Stimulated activated naive B cell treated with anti-CD40 and anti-IgM and Interleukin-4, amounts not matched to agents 10 μg/mL and 1 μg/mL and 100 μg/mL, for 72 hours (primary cell): ENCODE measurements around the gene MYLK.

ENCODE experiments used
- ATAC-seq, 2 donors: fragments of 150-1000 bp; cut with Tn5 transposase; replicated peaks; 2 replicates each; pipeline ENCODE4 v1.10.0; 2021; ENCODE audit warnings: moderate library complexity in 1 of 2
- DNase-seq: peaks from one replicate; pipeline ENCODE4 v3.0.0; 2021
- H3K27ac Mint-ChIP-seq: one replicate; pipeline ENCODE4 v1.8.0; 2022; ENCODE audit warnings: mild to moderate bottlenecking, mixed read lengths
- H3K27me3 Mint-ChIP-seq, 2 donors: one replicate each; pipeline ENCODE4 v1.8.0; 2022; ENCODE audit warnings: mixed read lengths in 2 of 2
- H3K36me3 Mint-ChIP-seq, 2 donors: one replicate each; pipeline ENCODE4 v1.8.0; 2022; ENCODE audit warnings: mixed read lengths in 2 of 2, mild to moderate bottlenecking in 1 of 2
- H3K4me1 Mint-ChIP-seq, 2 donors: one replicate each; pipeline ENCODE4 v1.8.0; 2022; ENCODE audit warnings: mixed read lengths in 2 of 2, mild to moderate bottlenecking in 1 of 2
- H3K4me3 Mint-ChIP-seq, 2 donors: one replicate each; pipeline ENCODE4 v1.8.0; 2022; ENCODE audit warnings: mild to moderate bottlenecking in 2 of 2, mixed read lengths in 2 of 2, moderate library complexity in 1 of 2
- H3K9me3 Mint-ChIP-seq, 2 donors: one replicate each; pipeline ENCODE4 v1.8.0; 2022; ENCODE audit warnings: mixed read lengths in 2 of 2, mild to moderate bottlenecking in 1 of 2

MYLK gene

DNA sequence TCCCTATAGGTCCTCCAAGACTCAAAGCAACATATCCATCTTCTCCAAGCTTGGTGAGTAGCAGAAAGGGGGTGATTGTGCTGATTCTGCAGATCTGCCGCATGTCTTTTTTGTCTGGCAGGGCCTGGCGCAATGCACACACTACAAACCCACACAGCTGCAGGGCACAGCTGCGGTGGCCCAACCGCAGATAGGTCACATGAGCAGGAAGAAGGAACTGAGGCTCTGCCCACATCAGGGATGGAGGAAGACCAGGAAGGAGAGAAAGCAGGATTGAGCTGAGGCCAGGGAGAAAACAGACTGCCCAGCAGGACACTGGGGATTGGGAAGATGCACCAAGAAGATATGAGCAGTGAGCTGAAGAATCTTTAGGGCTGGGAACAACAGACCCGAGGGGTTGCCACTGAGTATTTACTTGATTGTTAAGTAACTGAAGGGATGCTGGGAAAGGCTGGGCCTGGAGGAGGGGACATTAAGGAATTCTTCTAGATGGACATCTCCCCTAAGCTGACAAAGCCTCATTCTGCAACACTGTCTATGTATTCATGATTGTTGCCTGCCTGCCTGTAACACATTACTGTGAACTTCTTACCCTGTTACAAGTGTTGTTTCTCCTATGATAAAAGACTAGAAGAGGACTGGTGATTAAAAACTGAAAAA is 126.7 kb downstream of the MYLK start:
- peak overlapping the region; percentile 10 to 46 for H3K4me3 Mint-ChIP-seq
- H3K27me3 Mint-ChIP-seq = peaks cover 4 to 7% of the 10 kb centered on the region in 2 donors
- no peaks in the 10 kb centered on the region for H3K9me3 Mint-ChIP-seq
- H3K27ac Mint-ChIP-seq = no peak overlapping the region
- ATAC-seq (peak; percentile 58 to 61), DNase-seq (no peak)
- H3K4me1 Mint-ChIP-seq = peaks cover 17 to 26% of the 10 kb centered on the region in 2 donors
- H3K36me3 Mint-ChIP-seq = no peaks in the 10 kb centered on the region

DNA sequence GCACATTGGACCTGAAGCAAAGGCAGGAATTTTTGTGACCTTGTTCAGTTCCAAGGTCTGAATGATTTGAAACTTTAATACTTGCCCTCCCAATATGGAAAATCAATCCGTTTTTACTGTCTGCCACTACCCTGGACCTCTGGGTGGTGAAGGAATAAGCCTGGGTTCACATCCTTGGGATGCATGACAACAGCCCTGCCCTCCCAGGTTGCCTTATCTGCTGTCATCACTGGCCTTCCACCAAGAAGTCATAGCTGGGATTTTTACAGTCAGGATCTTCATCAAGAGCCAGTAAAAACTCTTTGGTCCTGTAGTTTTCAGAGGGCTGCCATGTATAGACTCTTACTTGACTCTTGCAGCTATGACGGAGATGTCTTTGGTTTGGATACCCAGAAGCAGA is 128.6 kb downstream of the MYLK start:
- ATAC-seq = no peak

DNA sequence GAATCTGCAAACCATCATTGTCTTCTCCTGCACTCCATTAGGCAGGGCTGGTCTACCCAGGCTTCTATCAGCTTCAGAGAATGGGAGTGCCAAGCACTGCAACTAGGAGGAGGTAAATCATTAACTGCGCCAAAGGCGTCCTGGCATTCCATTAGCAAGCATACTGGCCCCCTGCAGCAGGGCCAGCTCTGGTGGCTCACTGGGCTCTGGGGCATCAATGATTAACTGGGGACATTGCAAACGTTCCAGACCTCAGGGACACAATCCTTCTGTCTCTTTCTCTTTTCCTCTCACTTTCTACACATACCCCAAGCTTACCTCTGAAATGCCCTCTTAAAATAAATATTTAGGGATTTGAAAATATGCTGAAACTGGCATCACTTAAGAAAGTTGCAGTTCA is 129.0 kb downstream of the MYLK start:
- H3K27ac Mint-ChIP-seq = no peak overlapping the region
- no peak for ATAC-seq
- H3K27me3 Mint-ChIP-seq = peaks cover 4 to 7% of the 10 kb centered on the region in 2 donors
- no peak for DNase-seq
- peaks cover 17 to 26% of the 10 kb centered on the region in 2 donors for H3K4me1 Mint-ChIP-seq
- H3K36me3 Mint-ChIP-seq = no peaks in the 10 kb centered on the region
- no peaks in the 10 kb centered on the region for H3K9me3 Mint-ChIP-seq
- no peak overlapping the region for H3K4me3 Mint-ChIP-seq

More for the DNA sequence above, 128.6 kb downstream of the MYLK start:
- no peaks in the 10 kb centered on the region for H3K9me3 Mint-ChIP-seq
- no peaks in the 10 kb centered on the region for H3K36me3 Mint-ChIP-seq
- H3K27ac Mint-ChIP-seq = no peak overlapping the region
- H3K4me3 Mint-ChIP-seq = no peak overlapping the region
- H3K4me1 Mint-ChIP-seq = peaks cover 17 to 26% of the 10 kb centered on the region in 2 donors
- DNase-seq = no peak
- H3K27me3 Mint-ChIP-seq = peaks cover 4 to 7% of the 10 kb centered on the region in 2 donors

DNA sequence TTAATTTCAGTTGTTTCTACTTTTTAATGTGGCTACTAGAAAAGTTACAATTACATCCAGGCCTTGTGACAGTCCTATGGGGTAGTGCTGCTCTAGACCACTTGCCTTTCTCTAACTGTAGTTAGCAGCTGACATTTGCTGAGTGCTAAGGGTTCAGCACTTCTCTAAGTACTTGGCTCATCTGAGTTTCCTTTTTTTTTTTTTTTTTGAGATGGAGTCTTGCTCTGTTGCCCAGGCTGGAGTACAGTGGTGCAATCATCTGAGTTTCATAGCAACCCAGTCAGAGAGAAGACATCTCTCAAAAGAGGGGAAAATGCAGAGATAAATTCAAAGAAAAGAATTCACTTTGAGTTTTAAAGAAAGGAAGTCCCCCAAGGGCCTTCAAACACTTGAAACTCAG is 130.8 kb downstream of the MYLK start:
- Mint-ChIP-seq H3K4me3 (no peak overlapping the region), H3K36me3 (no peaks in the 10 kb centered on the region), H3K4me1 (peaks cover 13 to 20% of the 10 kb centered on the region in 2 donors), H3K27me3 (peaks cover 0 to 4% of the 10 kb centered on the region in 2 donors), H3K27ac (no peak overlapping the region), H3K9me3 (no peaks in the 10 kb centered on the region)
- DNase-seq (no peak), ATAC-seq (no peak)

DNA sequence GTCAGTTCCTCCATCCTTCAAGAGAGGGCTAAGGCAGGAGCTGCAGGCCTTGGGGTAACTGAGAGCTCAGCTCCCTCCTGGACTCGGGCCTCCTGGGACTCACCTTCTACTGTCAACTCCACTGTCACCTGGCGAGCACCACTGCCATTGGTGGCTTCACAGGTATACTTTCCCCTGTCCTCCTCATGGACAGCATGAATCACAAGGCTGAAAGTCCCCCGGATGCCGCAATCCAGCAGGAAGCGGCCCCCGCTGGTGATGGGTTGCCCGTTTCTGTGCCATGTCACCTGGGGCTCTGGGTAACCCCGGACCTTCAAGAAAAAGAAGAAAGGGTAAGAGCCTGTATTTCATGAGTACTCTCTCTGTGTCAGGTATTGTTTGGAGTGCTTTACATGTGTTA is 131.9 kb downstream of the MYLK start:
- Mint-ChIP-seq H3K4me3 (no peak overlapping the region), H3K27ac (no peak overlapping the region), H3K27me3 (peaks cover 0 to 1% of the 10 kb centered on the region in 2 donors), H3K4me1 (peaks cover 3 to 9% of the 10 kb centered on the region in 2 donors), H3K9me3 (no peaks in the 10 kb centered on the region), H3K36me3 (no peaks in the 10 kb centered on the region)
- no peak for DNase-seq
- no peak for ATAC-seq

GRCh38 chr3:123751433-123751832 is 132.7 kb downstream of the MYLK start:
- ATAC-seq = no peak
- H3K27me3 Mint-ChIP-seq = no peaks in the 10 kb centered on the region
- H3K4me1 Mint-ChIP-seq = peaks cover under 1 to 1% of the 10 kb centered on the region in 2 donors
- H3K36me3 Mint-ChIP-seq = no peaks in the 10 kb centered on the region
- no peak overlapping the region for H3K4me3 Mint-ChIP-seq
- DNase-seq = no peak
- H3K9me3 Mint-ChIP-seq = no peaks in the 10 kb centered on the region
- no peak overlapping the region for H3K27ac Mint-ChIP-seq

DNA sequence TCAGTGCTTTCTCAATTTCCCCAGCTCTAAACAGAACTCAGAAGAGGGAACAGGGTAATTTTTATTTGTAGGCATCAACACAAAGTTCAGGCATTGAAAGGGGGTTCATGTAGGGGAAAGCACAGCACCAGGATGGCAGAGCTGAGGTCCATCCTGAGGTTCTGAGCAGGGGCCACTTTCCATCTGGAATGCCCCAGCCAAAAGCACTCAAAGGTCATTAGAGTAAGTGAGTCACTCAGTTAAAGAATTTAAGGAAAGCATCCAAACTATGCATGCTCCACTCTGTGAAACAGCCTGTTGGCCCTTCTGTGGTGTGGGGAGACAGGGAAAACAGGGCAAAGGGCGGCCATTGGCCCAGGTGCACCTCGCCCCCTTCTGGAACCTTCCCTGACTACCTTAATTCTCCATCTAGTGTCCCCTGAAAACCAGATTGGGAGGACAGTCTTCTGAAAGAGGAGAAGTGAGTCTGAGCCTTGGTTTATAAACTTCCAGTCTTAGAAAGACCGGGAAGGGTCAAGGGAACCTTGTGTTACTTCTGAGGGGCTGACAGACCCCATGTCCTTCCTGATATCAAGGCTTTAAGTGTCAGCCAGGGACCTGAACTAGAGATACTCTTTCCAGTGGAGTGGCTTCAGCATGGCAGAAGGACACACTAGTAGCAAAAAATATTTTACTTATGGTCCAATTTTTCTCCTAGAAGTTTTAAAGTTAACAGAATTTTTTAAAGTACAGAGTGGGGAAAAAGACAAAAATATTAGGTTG is 133.3 kb downstream of the MYLK start:
- H3K4me3 Mint-ChIP-seq = no peak overlapping the region
- DNase-seq (no peak), ATAC-seq (no peak)
- H3K4me1 Mint-ChIP-seq = no peaks in the 10 kb centered on the region
- no peak overlapping the region for H3K27ac Mint-ChIP-seq
- H3K36me3 Mint-ChIP-seq = no peaks in the 10 kb centered on the region
- H3K27me3 Mint-ChIP-seq = no peaks in the 10 kb centered on the region
- H3K9me3 Mint-ChIP-seq = no peaks in the 10 kb centered on the region

DNA sequence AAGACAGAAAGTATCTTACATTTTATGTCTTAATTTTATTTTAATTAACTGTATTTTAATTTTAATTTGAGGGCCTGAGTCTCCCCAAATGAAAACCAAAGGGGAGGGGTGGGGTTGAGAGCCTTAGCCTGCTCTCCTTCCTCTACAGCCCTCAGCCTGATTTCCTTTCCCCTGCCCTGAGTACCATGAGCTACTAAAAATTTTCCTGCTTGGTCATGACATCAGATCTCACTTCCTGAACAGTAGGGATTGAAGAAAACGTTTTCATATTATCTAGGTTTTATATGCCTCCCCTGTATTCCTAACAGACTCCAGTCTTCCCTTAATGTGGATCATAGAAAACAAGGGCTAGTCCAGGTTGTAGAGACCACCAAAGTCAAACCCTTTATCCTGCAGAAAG is 133.9 kb downstream of the MYLK start:
- Mint-ChIP-seq H3K9me3 (no peaks in the 10 kb centered on the region), H3K27ac (no peak overlapping the region), H3K4me1 (no peaks in the 10 kb centered on the region), H3K4me3 (no peak overlapping the region), H3K36me3 (no peaks in the 10 kb centered on the region), H3K27me3 (no peaks in the 10 kb centered on the region)
- ATAC-seq (no peak), DNase-seq (no peak)

DNA sequence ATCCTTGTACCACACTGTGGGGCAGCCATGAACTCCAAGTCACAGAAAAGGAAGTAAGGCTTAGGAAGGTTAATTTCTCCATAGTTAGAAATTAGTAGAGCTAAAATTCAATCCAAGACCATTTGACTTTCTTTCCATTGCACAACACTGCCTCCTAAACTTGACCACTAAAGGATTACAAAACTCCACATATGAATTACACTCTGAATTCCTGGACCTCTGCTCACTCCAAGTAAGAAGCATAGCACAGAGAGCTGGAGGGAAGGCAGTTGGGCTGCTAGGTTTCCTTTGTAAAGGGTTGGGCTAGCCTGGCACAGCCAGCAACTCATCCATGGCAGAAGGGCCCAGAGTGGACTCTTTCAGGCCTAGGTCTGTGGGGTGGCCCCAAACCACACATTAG is 134.4 kb downstream of the MYLK start:
- Mint-ChIP-seq H3K27ac (no peak overlapping the region), H3K4me3 (no peak overlapping the region), H3K4me1 (no peaks in the 10 kb centered on the region), H3K36me3 (no peaks in the 10 kb centered on the region), H3K27me3 (no peaks in the 10 kb centered on the region), H3K9me3 (no peaks in the 10 kb centered on the region)
- DNase-seq (no peak), ATAC-seq (no peak)

DNA sequence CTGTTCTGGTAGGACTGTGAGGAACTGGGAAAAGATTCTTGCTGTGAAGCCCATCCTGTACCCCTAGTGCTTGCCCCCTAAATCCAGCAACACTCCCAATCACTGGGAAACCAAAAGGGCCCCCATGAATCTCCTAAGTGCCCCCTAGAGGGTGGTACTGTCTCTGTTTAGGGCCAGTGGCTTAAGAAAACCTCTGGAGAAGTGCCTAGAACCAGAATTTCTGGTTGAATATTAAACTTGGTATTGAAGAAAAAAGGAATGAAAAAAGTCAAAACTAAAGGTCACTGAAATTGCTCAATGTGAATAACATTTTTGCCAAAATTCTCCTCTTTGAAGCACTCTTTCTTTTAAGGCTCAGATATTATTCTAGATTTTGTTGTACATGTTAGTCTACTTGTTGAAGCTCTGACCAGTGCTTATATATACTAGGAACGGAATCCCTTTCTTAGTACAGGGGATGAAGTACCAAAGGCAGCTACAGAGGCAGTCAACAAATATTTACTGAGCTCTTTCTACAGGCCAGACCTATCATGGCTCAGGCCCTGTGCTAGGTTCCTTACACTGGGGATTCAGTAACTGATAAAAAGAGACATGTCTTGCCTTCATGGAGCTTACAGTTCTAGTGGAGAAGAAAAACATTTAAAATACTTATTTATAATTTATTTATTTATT is 138.8 kb downstream of the MYLK start:
- Mint-ChIP-seq H3K27ac (no peak overlapping the region), H3K4me3 (no peak overlapping the region), H3K9me3 (no peaks in the 10 kb centered on the region), H3K4me1 (no peaks in the 10 kb centered on the region), H3K27me3 (no peaks in the 10 kb centered on the region), H3K36me3 (no peaks in the 10 kb centered on the region)
- DNase-seq = no peak
- ATAC-seq = no peak

- H3K27ac Mint-ChIP-seq = no peak overlapping the region
- no peak for DNase-seq
- no peak for ATAC-seq
- H3K4me3 Mint-ChIP-seq = no peak overlapping the region
- no peaks in the 10 kb centered on the region for H3K27me3 Mint-ChIP-seq
- no peaks in the 10 kb centered on the region for H3K36me3 Mint-ChIP-seq
- no peaks in the 10 kb centered on the region for H3K4me1 Mint-ChIP-seq
- H3K9me3 Mint-ChIP-seq = no peaks in the 10 kb centered on the region
Measured at GRCh38 chr3:123744064-123744463, 140.1 kb downstream of the MYLK start.

GRCh38 chr3:123743121-123743520 is 141.0 kb downstream of the MYLK start:
- DNase-seq (no peak), ATAC-seq (no peak)
- H3K27ac Mint-ChIP-seq = no peak overlapping the region
- no peaks in the 10 kb centered on the region for H3K9me3 Mint-ChIP-seq
- H3K36me3 Mint-ChIP-seq = no peaks in the 10 kb centered on the region
- no peak overlapping the region for H3K4me3 Mint-ChIP-seq
- no peaks in the 10 kb centered on the region for H3K4me1 Mint-ChIP-seq
- H3K27me3 Mint-ChIP-seq = no peaks in the 10 kb centered on the region

- DNase-seq (no peak), ATAC-seq (no peak)
- H3K4me3 Mint-ChIP-seq = no peak overlapping the region
- H3K9me3 Mint-ChIP-seq = no peaks in the 10 kb centered on the region
- H3K27me3 Mint-ChIP-seq = no peaks in the 10 kb centered on the region
- H3K4me1 Mint-ChIP-seq = no peaks in the 10 kb centered on the region
- no peaks in the 10 kb centered on the region for H3K36me3 Mint-ChIP-seq
- H3K27ac Mint-ChIP-seq = no peak overlapping the region
Measured at GRCh38 chr3:123741041-123741511, 143.1 kb downstream of the MYLK start.

GRCh38 chr3:123740391-123740822 is 143.7 kb downstream of the MYLK start:
- no peaks in the 10 kb centered on the region for H3K27me3 Mint-ChIP-seq
- no peaks in the 10 kb centered on the region for H3K9me3 Mint-ChIP-seq
- no peak overlapping the region for H3K27ac Mint-ChIP-seq
- H3K4me3 Mint-ChIP-seq = no peak overlapping the region
- DNase-seq = no peak
- no peaks in the 10 kb centered on the region for H3K36me3 Mint-ChIP-seq
- no peaks in the 10 kb centered on the region for H3K4me1 Mint-ChIP-seq
- no peak for ATAC-seq

- Mint-ChIP-seq H3K27me3 (no peaks in the 10 kb centered on the region), H3K4me3 (no peak overlapping the region), H3K36me3 (no peaks in the 10 kb centered on the region), H3K4me1 (no peaks in the 10 kb centered on the region), H3K27ac (no peak overlapping the region), H3K9me3 (no peaks in the 10 kb centered on the region)
- DNase-seq (no peak), ATAC-seq (no peak)
Measured at GRCh38 chr3:123739754-123740153, 144.4 kb downstream of the MYLK start.
